HG03354 (cell line): ENCODE measurements around the gene CADPS2.

ENCODE experiments used
- ATAC-seq: cut with Tn5 transposase; IDR thresholded peaks from one replicate; pipeline ENCODE4 v1.9.1; 2021; ENCODE audit warnings: mild to moderate bottlenecking; ENCODE audit not compliant: unreplicated experiment, poor library complexity, severe bottlenecking

CADPS2 gene

GRCh38 chr7:122726881-122727280 is 159.4 kb downstream of the CADPS2 start:
- ATAC-seq, result no peak

GRCh38 chr7:122724366-122724765 is 161.9 kb downstream of the CADPS2 start:
- no peak for ATAC-seq

GRCh38 chr7:122719010-122719578 is 167.2 kb downstream of the CADPS2 start:
- ATAC-seq, result no peak

- ATAC-seq, result no peak
Measured at GRCh38 chr7:122717356-122718089, 168.7 kb downstream of the CADPS2 start.

- ATAC-seq, result no peak
Measured at GRCh38 chr7:122715183-122715582, 171.1 kb downstream of the CADPS2 start.

GRCh38 chr7:122710916-122711315 is 175.3 kb downstream of the CADPS2 start:
- ATAC-seq, result no peak

- no peak for ATAC-seq
Measured at GRCh38 chr7:122709930-122710646, 176.2 kb downstream of the CADPS2 start.

GRCh38 chr7:122706836-122707235 is 179.4 kb downstream of the CADPS2 start:
- no peak for ATAC-seq

GRCh38 chr7:122702872-122703510 is 183.3 kb downstream of the CADPS2 start, which contains the start of gene RNF148:
TSS of gene RNF148 (minus strand) at chr7:122702922. CDS start at chr7:122702750, 172 bp downstream.
- no peak for ATAC-seq

GRCh38 chr7:122699017-122699416 is 187.2 kb downstream of the CADPS2 start, which contains the start of gene RNF133:
TSS of gene RNF133 (minus strand) at chr7:122699117. CDS start at chr7:122698918, 199 bp downstream.
- no peak for ATAC-seq

GRCh38 chr7:122695816-122696215 is 190.4 kb downstream of the CADPS2 start:
- no peak for ATAC-seq

- no peak for ATAC-seq
Measured at GRCh38 chr7:122694697-122695096, 191.6 kb downstream of the CADPS2 start.

- no peak for ATAC-seq
Measured at GRCh38 chr7:122692769-122693309, 193.4 kb downstream of the CADPS2 start.

GRCh38 chr7:122691569-122692235 is 194.6 kb downstream of the CADPS2 start:
- no peak for ATAC-seq

- no peak for ATAC-seq
Measured at GRCh38 chr7:122689346-122690109, 196.7 kb downstream of the CADPS2 start.

- no peak for ATAC-seq
Measured at GRCh38 chr7:122688400-122688998, 197.8 kb downstream of the CADPS2 start.

GRCh38 chr7:122686360-122686878 is 199.8 kb downstream of the CADPS2 start:
- no peak for ATAC-seq

- no peak for ATAC-seq
Measured at GRCh38 chr7:122684504-122684903, 201.8 kb downstream of the CADPS2 start.
